ENCODE results near the gene ACBD7. TPM values are rescaled to one million over a fixed set of nuclear protein-coding genes. Genes with fewer than 3 reads are reported as not detected.
A peak's percentile ranks its signal among the peaks of the same experiment; 100 is the strongest.

Gene ACBD7
- total and polyA plus RNA-seq, 2 donors (not counting 1 experiment from before 2014, with no cell fraction given): 0.09 to 0.54 TPM

DNA sequence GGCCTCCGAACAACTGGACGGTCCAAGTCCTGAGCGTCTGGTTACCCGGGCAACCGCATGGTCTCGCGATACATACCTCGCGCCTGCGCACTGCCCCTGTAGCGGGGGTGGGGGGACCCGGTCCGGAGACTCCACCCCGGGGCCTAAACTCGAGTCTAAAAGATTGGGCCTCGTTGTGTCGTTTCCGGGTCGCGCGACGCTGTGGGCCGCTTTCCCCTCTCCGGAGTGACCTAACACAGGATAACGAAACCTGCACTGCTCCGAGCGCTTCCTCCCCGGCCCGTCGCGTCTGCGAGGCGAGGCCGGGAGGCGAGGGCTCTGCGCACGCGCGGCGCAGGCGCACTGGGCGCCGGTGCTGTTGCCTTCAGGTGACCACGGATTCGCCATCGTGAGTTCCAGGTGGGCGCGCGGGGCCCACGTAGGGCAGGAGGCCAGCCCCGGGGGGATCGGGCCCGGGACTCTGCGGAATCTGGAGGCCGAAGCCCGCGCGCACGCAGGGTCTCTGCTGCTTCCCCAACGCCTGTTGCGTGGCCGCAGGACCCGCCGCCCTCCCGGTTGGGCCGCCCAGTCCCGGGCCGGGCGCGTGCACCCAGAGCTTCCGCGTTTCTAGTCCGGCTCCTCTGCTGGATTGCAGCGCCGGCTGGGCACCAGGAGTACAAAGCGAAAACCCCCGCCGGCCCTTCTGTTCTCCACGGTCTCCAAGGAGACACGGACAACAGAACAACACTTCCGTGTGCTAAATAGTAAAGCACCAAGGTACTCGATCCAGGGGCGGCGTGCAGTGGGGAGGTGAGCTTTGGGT, 8.6 kb upstream of the ACBD7 start, which contains the start of gene RPP38:
TSS of gene RPP38 (plus strand) at position 345 of the 802 bp plus-strand sequence. CDS start 5,960 bp downstream, outside the sequence.
- TF ChIP-seq, protein P1, sequence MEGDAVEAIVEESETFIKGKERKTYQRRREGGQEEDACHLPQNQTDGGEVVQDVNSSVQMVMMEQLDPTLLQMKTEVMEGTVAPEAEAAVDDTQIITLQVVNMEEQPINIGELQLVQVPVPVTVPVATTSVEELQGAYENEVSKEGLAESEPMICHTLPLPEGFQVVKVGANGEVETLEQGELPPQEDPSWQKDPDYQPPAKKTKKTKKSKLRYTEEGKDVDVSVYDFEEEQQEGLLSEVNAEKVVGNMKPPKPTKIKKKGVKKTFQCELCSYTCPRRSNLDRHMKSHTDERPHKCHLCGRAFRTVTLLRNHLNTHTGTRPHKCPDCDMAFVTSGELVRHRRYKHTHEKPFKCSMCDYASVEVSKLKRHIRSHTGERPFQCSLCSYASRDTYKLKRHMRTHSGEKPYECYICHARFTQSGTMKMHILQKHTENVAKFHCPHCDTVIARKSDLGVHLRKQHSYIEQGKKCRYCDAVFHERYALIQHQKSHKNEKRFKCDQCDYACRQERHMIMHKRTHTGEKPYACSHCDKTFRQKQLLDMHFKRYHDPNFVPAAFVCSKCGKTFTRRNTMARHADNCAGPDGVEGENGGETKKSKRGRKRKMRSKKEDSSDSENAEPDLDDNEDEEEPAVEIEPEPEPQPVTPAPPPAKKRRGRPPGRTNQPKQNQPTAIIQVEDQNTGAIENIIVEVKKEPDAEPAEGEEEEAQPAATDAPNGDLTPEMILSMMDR (IDR thresholded peaks at IDR 0.05): no peak
- no peak for TF ChIP-seq EZH2 (IDR thresholded peaks at IDR 0.05; ENCODE audit: borderline replicate concordance, insufficient read depth, low read depth, low read length, poor library complexity, severe bottlenecking)
- under 1% methylated on average over 84 of the region's 84 CpGs for WGBS (ENCODE audit: insufficient coverage)

More for the DNA sequence above, 8.6 kb upstream of the ACBD7 start, which contains the start of gene RPP38:
- peaks cover 1 to 20% of the 10 kb centered on the region in 2 experiments for H3K36me3 ChIP-seq (replicated peaks in 1 of 2; ENCODE audit: control extremely low read depth in 1 of 2, control insufficient read depth in 1 of 2, extremely low read depth in 1 of 2, insufficient read depth in 2 of 2, low read length in 1 of 2)
- peak within 1 kb of the TSS; percentile 94 for H3K27ac Mint-ChIP-seq
- peak within 1 kb of the TSS; percentile 93 for H3K4me2 ChIP-seq (replicated peaks; ENCODE audit: low read depth, low read length, poor library complexity, severe bottlenecking)
- H3K4me3 Mint-ChIP-seq: peak within 1 kb of the TSS; percentile 93
- no peaks in the 10 kb centered on the region for H3K27me3 Mint-ChIP-seq
- H3K9ac ChIP-seq (ENCODE audit: low read length): peak within 1 kb of the TSS; percentile 92
- DNase-seq: peak; percentile 98
- H2AFZ ChIP-seq (ENCODE audit: insufficient read depth, low read depth, low read length, poor library complexity, severe bottlenecking): peak within 1 kb of the TSS; percentile 81
- peaks cover 23 to 27% of the 10 kb centered on the region in 2 donors for H3K4me1 ChIP-seq (ENCODE audit: control insufficient read depth in 2 of 2, insufficient read depth in 2 of 2, low read length in 2 of 2)
- peaks cover 43% of the 10 kb centered on the region for H3K79me2 ChIP-seq (ENCODE audit: control insufficient read depth, insufficient read depth, low read length)
- no peaks in the 10 kb centered on the region for H3K9me3 ChIP-seq (ENCODE audit: control extremely low read depth in 1 of 3, control insufficient read depth in 2 of 3, insufficient read depth in 1 of 3, low read length in 2 of 3)
- peaks cover 38% of the 10 kb centered on the region for H4K20me1 ChIP-seq (ENCODE audit: control insufficient read depth, insufficient read depth, low read length, poor library complexity, severe bottlenecking)
- H3K9me3 Mint-ChIP-seq (ENCODE audit: insufficient read depth): no peaks in the 10 kb centered on the region
- no peaks in the 10 kb centered on the region for H3K27me3 ChIP-seq (replicated peaks in 1 of 4; ENCODE audit: control extremely low read depth in 1 of 4, control insufficient read depth in 3 of 4, insufficient read depth in 4 of 4, low read length in 3 of 4)
- intact Hi-C loops (cut with micrococcal nuclease): loop anchor here (1.0 to 2.0 kb wide), 6 partner anchors 9 to 258 kb away; partner anchors contain the start of genes ACBD7, CDNF, HSPA14 and MEIG1
- peak; percentile 75 for ATAC-seq (ENCODE audit: low read depth)
- H3K4me3 ChIP-seq (ENCODE audit: control extremely low read depth in 1 of 5, extremely low read depth in 1 of 5, insufficient read depth in 1 of 5, low read depth in 2 of 5, low read length in 4 of 5): peak within 1 kb of the TSS; percentile 80 to 91 (median 87)
- ChIA-PET CTCF (interaction anchor here (0.9 to 1.3 kb wide), 3 partner anchors 10 to 125 kb away, joined by 3 read pairs; no protein-coding TSS in a partner anchor), POLR2A (interaction anchor here (0.6 to 1.0 kb wide), 4 partner anchors 70 to 146 kb away, joined by 3 to 4 read pairs (median 3); partner anchors contain the start of gene MEIG1)
- H3K27ac ChIP-seq (ENCODE audit: low read length in 2 of 2): peak within 1 kb of the TSS; percentile 92 to 96
- peaks cover 26% of the 10 kb centered on the region for H3K4me1 Mint-ChIP-seq
